SU-DHL-6 (cell line): ENCODE results near the gene PPP1CA.

Source experiments
- H2AFZ ChIP-seq: fragments of 200-600 bp; sonication (generic); 2 replicates; pipeline ENCODE4 v1.6.1; 2014; ENCODE audit warnings: low read depth, mild to moderate bottlenecking, moderate library complexity, mixed read lengths, antibody characterized with exemption, low read length; ENCODE audit not compliant: severe bottlenecking
- H3F3A ChIP-seq: fragments of 200-600 bp; shearing (Covaris generic); 2 replicates; pipeline ENCODE4 v1.6.0; 2016; ENCODE audit warnings: antibody characterized with exemption, mild to moderate bottlenecking; ENCODE audit not compliant: insufficient read depth
- H3K27ac ChIP-seq: fragments of 200-600 bp; sonication (generic); 2 replicates; pipeline ENCODE4 v1.5.1; 2016; ENCODE audit warnings: low read depth, mild to moderate bottlenecking, low read length, moderate library complexity, mixed read lengths
- H3K27me3 ChIP-seq: fragments of 200-600 bp; sonication (generic), shearing (Covaris generic); 2 replicates; pipeline ENCODE4 v1.6.0; 2014; ENCODE audit warnings: mild to moderate bottlenecking, low read length
- H3K36me3 ChIP-seq: fragments of 200-600 bp; sonication (generic); 2 replicates; pipeline ENCODE4 v1.6.1; 2014; ENCODE audit warnings: mild to moderate bottlenecking, low read length, mixed read lengths
- H3K4me2 ChIP-seq: fragments of 300-600, 200-600 bp; shearing (Covaris generic), sonication (generic); 2 replicates; pipeline ENCODE4 v1.6.0; 2014; ENCODE audit warnings: low read length, low read depth, mild to moderate bottlenecking; ENCODE audit not compliant: poor library complexity, severe bottlenecking
- H3K4me3 ChIP-seq: fragments of 200-600 bp; sonication (generic); 2 replicates; pipeline ENCODE4 v1.5.1; 2014; ENCODE audit warnings: antibody characterized with exemption, low read length, mild to moderate bottlenecking, mixed read lengths; ENCODE audit not compliant: insufficient read depth, poor library complexity, severe bottlenecking
- H3K79me2 ChIP-seq: fragments of 200-600 bp; sonication (generic); 2 replicates; pipeline ENCODE4 v1.6.1; 2014; ENCODE audit warnings: mild to moderate bottlenecking, low read length, moderate library complexity; ENCODE audit not compliant: insufficient read depth
- H3K9ac ChIP-seq: fragments of 200-600 bp; sonication (generic); 2 replicates; pipeline ENCODE4 v1.7.0; 2014; ENCODE audit warnings: mild to moderate bottlenecking, low read length
- H3K9me2 ChIP-seq: fragments of 200-600 bp; sonication (generic); replicated peaks from 2 replicates; pipeline ENCODE4 v1.6.1; 2014; ENCODE audit warnings: low read length; ENCODE audit not compliant: insufficient read depth
- H3K9me3 ChIP-seq: fragments of 200-600 bp; sonication (generic); 2 replicates; pipeline ENCODE4 v1.6.1; 2014; ENCODE audit warnings: low read length, mixed read lengths; ENCODE audit not compliant: insufficient read depth
- H4K20me1 ChIP-seq: fragments of 200-600 bp; sonication (generic); 2 replicates; pipeline ENCODE4 v1.6.1; 2014; ENCODE audit warnings: low read depth, mild to moderate bottlenecking, antibody characterized with exemption, low read length, moderate library complexity, mixed read lengths
- CTCF ChIP-seq: fragments of 200-600 bp; sonication (generic); IDR thresholded peaks from one replicate; pipeline ENCODE4 v1.5.1; 2017; ENCODE audit warnings: antibody characterized with exemption, mild to moderate bottlenecking, low read length, moderate library complexity; ENCODE audit not compliant: insufficient read depth, poor library complexity, severe bottlenecking
- EZH2phosphoT487 ChIP-seq: fragments of 200-600 bp; sonication (generic), shearing (Covaris generic); conservative IDR thresholded peaks from 2 replicates; pipeline ENCODE4 v1.6.1; 2018; ENCODE audit warnings: mild to moderate bottlenecking, antibody characterized with exemption, low read length, moderate library complexity, mixed read lengths

The PPP1CA gene

DNA sequence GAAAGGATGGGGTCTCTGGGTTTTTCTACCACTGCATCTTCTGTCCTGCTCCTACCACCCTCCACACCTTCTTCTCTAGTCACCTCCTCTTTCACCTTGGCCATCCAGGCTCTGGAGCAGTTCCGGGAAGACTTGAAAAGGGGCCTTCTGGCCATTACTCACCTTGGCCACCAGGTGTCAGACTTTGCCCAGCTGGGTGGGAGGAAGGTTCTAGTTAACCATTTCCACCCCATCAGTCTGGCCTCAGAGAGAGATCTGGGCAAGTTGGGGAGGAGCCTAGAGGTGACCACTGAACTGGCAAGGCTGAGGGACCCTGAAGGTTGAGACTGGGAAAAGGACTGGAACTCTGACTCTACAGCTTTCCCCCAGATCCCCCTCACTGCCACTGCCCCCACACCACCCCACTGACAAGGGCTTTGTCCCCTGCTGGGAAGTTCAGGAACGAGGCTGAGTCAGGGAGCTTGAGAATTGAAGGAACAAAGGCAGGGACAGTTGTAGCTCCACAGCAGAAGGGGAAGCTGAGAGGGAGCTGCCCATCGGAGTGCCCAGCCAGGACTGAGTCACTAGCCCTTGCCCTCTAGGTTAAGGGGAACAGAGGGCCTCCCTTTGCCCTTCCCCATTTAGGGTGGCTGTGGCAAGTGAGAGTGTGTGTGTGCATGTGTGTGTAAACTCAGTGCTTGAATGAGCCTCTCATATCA lies 44.6 kb downstream of the PPP1CA start:
- H3K36me3 ChIP-seq = no peaks in the 10 kb centered on the region
- H3K9me2 ChIP-seq = no peaks in the 10 kb centered on the region
- H3K9me3 ChIP-seq = no peaks in the 10 kb centered on the region
- peak overlapping the region; percentile 64 for H3K9ac ChIP-seq
- H3K4me2 ChIP-seq = peak overlapping the region; percentile 64
- H3K27me3 ChIP-seq = no peaks in the 10 kb centered on the region
- peak overlapping the region; percentile 96 for H3K27ac ChIP-seq
- peaks cover 21% of the 10 kb centered on the region for H3F3A ChIP-seq
- TF ChIP-seq CTCF (peak; percentile 99), EZH2phosphoT487 (no peak)
- H4K20me1 ChIP-seq = no peaks in the 10 kb centered on the region
- H2AFZ ChIP-seq = peak overlapping the region; percentile 30
- peak overlapping the region; percentile 45 for H3K4me3 ChIP-seq
- H3K79me2 ChIP-seq = no peaks in the 10 kb centered on the region

GRCh38 chr11:67356387-67356863 lies 45.2 kb downstream of the PPP1CA start:
- peaks cover 24% of the 10 kb centered on the region for H3F3A ChIP-seq
- H4K20me1 ChIP-seq = no peaks in the 10 kb centered on the region
- no peaks in the 10 kb centered on the region for H3K9me2 ChIP-seq
- no peaks in the 10 kb centered on the region for H3K36me3 ChIP-seq
- H3K79me2 ChIP-seq = no peaks in the 10 kb centered on the region
- no peaks in the 10 kb centered on the region for H3K9me3 ChIP-seq
- peak overlapping the region; percentile 64 for H3K9ac ChIP-seq
- H3K27ac ChIP-seq = peak overlapping the region; percentile 96
- peak overlapping the region; percentile 45 for H3K4me3 ChIP-seq
- H3K4me2 ChIP-seq = peak overlapping the region; percentile 64
- H3K27me3 ChIP-seq = no peaks in the 10 kb centered on the region
- H2AFZ ChIP-seq = peak overlapping the region; percentile 30
- TF ChIP-seq EZH2phosphoT487 (no peak), CTCF (no peak)

DNA sequence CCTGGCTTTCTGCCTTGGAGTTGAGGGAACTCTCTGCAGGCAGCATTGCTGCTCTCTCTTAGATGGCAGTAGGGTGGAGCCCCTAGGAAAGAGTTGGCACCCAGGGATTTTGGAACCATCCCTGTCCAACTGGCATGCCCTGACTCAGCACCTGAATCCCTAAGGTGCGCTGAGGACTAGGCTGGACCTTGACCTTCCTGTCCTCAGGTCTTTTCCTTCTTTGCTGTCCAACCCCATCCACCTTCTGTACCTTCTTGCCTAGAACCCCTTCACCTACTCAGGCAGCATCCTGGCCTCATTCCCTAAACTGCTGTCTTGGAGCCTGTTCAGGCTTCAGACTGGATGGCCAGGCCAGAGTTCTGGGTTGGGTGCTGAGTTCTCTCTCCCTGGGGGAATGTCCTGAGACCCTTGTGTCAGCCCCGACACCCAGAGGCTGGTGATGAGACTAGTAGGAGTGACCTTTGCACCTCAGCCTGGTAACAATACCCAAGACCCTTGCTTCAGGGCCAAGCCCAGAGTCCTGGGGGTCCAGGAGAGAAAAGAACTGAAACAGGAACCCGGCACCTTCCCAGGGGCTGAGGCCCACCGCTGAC lies 45.8 kb downstream of the PPP1CA start:
- no peak overlapping the region for H2AFZ ChIP-seq
- H3K4me2 ChIP-seq = peak overlapping the region; percentile 64
- no peaks in the 10 kb centered on the region for H3K27me3 ChIP-seq
- TF ChIP-seq EZH2phosphoT487 = no peak
- no peak for TF ChIP-seq CTCF
- H3K27ac ChIP-seq = peak overlapping the region; percentile 96
- no peaks in the 10 kb centered on the region for H3K9me2 ChIP-seq
- peaks cover 24% of the 10 kb centered on the region for H3F3A ChIP-seq
- H3K4me3 ChIP-seq = peak overlapping the region; percentile 45
- H4K20me1 ChIP-seq = no peaks in the 10 kb centered on the region
- H3K79me2 ChIP-seq = no peaks in the 10 kb centered on the region
- H3K9me3 ChIP-seq = no peaks in the 10 kb centered on the region
- H3K36me3 ChIP-seq = no peaks in the 10 kb centered on the region
- H3K9ac ChIP-seq = peak overlapping the region; percentile 64
